Activated CD4-positive, CD25-positive, alpha-beta regulatory T cell treated with anti-CD3 and anti-CD28 coated beads, Interleukin-2, amount 50 U/mL, for 16 hours (primary cell): ENCODE data around the gene PPAT.
"Not testable (repeated sequence)": the region's sequence is repeated elsewhere in the genome, so short reads cannot be mapped to it uniquely, and the experiment has no call there.

ENCODE experiments used
- DNase-seq: peaks from one replicate; pipeline ENCODE4 v3.0.0-alpha.2; 2020; ENCODE audit warnings: low read depth, low spot score

The PPAT gene

DNA sequence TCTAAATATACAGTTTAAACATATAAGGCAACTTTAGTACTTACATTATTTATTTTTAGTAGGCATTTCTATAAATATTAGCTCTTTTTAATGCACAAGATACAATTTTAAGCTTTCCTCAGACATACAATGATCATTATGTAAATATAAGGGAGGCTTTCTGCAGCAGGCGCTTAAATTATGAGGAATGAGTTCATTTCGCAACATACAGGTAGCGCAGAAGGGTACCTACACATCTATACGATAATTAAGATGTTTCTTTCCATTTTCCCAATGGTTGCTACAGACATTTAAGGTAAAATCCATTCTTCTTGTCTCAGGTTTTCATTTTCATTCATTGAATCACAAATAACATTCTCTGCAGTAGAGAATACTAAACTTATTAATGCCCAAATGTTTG, 49.3 kb downstream of the PPAT start:
- no peak for DNase-seq

DNA sequence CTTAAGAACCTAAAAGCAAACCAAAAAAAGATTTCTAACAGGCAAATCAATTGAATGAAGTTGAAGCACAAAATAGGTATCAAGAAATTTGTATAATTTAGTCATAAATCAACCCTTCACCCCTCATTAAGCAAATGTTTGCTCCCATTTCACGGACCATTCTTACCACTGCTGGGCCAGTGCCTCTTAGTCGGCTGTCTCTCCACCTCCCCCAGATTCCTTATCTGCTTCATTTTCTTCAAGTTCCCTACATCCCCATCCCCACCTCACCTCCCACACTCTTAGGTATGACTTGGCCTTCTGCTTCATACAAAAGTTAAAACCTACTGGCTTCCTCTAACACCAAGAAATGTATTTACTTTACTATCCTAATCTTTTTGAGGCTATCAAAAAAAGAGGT, 60.0 kb downstream of the PPAT start:
- no peak for DNase-seq

DNA sequence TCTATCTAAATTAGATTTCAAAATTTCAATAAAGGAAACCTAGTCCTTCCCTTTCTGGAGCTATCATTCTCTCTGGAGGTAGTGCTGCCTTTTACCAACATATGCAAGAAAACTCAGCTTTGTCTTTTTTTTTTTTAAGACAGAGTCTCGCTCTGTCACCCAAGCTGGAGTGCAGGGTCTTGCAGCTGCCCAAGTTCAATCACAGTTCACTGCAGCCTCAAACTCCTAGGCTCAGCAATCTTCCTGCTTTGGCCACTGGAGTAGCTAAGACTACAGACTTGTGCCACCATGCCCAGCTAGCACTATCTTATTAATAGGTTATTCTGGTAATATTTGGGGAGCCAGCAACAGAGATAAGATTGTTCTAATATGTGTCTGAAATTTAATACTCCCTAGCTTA, 60.5 kb downstream of the PPAT start:
- no peak for DNase-seq

DNA sequence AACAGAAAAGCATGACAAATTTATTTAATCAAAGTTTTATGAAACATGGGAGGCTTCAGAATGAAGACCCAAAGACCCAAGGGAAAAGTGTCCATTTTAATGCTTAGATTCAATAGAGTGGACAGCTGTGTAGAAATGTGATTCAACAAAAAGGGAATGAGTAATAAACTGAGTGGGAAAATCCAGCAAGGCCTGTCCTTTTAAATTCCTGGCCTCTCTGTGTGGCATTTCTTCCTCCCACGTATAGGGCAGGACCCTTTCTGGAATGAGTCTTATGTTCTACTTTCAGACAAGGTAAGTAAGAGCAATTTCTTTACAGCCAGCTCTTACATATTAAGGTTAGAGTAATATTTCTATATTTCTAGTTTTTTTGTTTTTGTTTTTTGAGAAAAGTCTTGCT, 62.6 kb downstream of the PPAT start:
- DNase-seq, result no peak

DNA sequence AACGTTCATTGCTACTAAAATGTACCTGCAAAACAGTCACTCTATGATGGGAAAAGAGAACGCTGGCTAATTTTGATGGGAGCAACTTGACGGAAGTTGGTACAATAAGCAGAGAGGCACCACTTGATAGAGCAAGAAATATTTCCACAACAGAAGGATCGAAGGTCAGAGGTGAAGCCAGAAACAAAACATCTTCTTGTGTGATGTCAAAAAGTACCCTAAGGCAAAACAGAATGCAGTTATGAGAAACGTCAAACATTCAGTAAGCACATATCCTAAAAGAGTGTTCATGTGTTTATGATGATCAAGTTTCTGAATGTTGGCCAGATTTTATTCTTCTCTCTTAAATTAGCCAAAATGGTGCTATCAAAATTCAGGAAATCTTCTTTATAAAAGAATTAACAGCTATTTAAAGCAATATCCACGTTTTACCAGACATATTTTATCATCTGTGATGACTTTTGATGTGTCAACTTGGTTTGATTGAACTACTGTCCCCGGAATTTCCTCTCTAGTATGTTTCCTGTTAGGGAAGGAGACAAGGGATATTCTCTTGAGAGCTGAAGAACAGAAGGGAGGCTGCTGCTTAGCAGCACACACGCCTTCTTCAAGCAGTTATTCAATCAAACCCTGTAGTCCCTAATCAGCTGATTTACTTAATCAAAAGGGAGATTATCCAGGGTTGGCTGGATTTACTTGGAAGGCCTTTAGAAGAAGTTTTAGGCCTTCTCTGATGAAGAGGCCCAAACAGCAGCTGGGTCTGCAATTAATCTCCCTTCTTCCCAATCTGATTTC, 63.8 kb downstream of the PPAT start:
- no peak for DNase-seq

DNA sequence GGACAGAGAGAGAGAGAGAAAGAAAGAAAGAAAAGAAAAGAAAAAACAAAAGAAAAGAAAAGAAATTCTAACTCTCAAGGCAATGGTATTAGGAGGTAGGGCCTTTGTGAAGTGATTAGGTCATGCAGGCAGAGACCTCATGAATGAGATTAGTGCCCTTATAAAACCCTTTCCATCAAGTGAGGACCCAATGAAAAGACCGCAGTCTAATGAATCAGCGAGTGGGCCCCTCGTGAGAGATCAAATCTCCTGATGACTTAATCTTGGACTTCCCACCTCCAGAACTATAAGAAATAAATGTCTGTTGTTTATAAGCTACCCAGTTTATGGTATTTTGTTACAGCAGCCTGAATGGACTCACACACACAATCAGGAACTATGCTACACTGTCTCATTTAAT, 65.0 kb downstream of the PPAT start:
- no peak for DNase-seq

DNA sequence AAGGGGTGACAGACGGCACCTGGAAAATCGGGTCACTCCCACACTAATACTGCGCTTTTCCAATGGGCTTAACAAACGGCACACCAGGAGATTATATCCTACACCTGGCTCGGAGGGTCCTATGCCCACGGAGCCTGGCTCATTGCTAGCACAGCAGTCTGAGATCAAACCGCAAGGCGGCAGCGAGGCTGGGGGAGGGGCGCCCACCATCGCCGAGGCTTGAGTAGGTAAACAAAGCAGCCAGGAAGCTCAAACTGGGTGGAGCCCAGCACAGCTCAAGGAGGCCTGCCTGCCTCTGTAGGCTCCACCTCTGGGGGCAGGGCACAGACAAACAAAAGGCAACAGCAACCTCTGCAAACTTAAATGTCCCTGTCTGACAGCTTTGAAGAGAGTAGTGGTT, 72.4 kb downstream of the PPAT start:
- DNase-seq, result not testable (repeated sequence)

DNA sequence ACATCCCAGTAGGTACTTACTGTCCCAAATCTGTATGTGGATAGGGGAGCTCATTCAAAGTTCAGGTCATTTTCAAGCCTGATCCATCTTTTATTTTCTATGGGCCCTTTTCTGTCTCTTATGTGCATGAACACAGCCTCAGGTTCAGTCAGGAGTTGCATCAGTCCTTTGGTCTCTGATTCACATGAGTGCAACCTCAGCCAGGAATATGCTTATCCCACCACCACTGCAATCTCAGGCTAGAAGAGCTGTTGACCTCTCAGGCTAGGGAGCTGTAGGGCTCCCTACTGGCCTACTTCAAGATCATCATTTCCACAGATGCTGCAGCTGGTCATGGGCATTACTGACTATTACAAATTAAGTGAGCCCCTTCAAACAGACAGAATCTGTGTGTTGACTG, 75.3 kb downstream of the PPAT start:
- no peak for DNase-seq

DNA sequence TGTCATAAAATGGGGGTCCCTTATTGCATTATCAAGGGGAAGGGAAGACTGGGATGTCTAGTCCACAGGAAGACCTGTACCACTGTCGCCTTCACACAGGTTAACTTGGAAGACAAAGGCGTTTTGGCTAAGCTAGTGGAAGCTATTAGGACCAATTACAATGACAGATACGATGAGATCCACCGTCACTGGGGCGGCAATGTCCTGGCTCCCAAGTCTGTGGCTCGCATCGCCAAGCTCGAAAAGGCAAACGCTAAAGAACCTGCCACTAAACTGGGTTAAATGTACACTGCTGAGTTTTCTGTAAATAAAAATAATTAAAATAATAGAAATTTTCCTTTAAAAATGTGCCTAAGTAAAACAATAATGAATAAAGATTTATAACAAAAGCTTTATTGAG, 78.8 kb downstream of the PPAT start:
- DNase-seq, result no peak

DNA sequence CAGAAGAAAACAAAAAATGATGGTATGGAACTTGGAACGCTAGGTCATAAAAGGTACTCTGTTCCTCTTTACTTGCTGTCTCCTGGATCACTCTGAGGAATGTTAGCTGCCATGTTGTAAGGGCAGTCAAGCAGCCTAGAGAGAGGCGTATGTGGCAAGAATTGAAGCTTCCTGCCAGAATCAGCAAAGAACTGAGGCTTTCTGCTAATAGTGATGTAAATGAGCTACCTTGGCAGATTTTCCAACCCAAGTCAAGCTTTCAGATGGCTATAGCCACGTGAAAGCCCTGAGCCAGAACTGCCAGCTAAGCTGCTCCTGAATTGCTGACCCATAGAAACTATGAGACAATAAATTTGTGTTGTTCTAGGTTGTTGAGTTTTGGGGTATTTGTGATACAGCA, 86.8 kb downstream of the PPAT start:
- DNase-seq, result no peak

DNA sequence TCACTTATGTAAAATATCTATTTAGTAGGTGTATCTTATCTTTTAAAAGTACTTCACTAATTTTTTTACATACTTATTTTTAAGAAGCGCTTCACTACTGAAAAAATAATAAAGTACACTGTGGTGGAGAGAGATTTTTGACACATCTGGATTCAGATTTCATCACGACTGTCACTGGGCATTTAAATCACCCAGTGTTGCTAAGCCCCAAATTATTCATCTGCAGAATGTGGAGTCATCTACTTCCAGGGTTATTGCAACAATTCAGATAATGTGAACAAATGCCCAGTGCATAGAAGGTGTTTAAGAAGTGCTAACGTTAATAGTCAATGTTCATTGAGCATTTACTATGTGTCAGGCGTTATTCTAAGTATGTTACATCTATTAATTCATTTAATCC, 90.0 kb downstream of the PPAT start:
- DNase-seq, result no peak
